ENCODE measurements around the gene LRMDA. TPM values are rescaled to one million over a fixed set of nuclear protein-coding genes. Genes with fewer than 3 reads are reported as not detected.

LRMDA gene
- total RNA-seq, 1 donor from 2014 or later = 29.9 TPM

DNA sequence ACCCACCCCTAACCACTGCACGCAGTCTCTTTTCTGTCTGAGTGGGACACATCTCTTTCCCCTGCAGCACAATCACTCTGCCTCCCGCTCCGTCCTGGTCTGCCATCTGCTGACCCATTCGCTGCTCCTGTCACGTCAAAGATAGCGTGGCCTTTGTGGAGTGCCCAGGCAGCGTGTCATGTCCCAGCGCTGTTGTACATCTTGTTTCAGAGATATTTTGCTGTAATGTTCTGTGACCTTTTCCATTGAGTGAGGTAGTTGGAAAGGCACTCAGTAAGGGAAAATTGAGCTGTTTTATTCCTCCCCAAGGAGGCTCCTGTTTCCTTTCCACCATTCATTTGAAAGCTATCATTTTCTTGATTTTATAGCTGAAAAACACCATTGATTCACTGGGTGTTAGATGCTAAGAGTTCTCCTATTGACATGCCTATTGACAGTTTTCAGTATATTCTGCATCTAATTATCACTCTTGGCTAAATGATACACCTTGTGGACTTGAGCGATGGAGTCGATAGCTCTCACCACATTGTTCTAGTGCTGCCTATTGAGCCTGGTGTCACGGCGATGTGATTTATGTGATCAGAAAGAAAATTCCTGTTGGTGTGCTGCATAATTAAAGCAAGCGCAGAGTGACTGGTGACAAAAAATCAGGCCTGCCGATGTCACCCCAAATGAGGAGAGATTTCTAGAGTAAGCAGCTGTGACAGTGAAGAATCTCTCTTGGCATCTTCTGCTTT is 372.6 kb downstream of the LRMDA start:
- no peaks in the 10 kb centered on the region for H3K36me3 ChIP-seq
- no peak overlapping the region for H3K27ac ChIP-seq
- H3K4me3 ChIP-seq = no peak overlapping the region
- no peaks in the 10 kb centered on the region for H3K27me3 ChIP-seq (ENCODE audit: low read depth)
- no peak for DNase-seq
- ATAC-seq = no peak
- no peaks in the 10 kb centered on the region for H3K4me1 ChIP-seq
- intact Hi-C loops (cut with DNase I) = no loop called here
- TF ChIP-seq CTCF (IDR thresholded peaks at IDR 0.05) = no peak
- no peaks in the 10 kb centered on the region for H3K9me3 ChIP-seq

DNA sequence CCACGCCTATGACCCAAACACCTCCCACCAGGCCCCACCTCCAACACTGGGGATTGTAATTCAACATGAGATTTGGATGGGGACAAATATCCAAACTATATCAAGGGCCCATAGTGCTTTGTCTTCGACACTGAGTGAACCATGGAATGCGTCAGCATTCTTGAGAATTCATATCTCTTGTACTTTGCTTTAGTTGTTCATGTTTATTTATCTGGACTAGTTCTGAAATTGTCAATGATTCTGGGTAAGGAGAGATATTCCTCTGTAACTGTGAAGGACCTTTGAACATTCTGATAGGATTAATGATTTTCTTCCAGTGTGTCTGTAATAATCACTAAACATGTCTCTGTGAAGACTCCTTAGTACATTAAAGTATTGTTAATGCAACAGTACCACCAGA is 374.8 kb downstream of the LRMDA start:
- no peak overlapping the region for H3K4me3 ChIP-seq
- DNase-seq (no peak), ATAC-seq (no peak)
- H3K36me3 ChIP-seq = no peaks in the 10 kb centered on the region
- no peaks in the 10 kb centered on the region for H3K9me3 ChIP-seq
- H3K4me1 ChIP-seq = no peaks in the 10 kb centered on the region
- intact Hi-C loops (cut with DNase I) = no loop called here
- H3K27me3 ChIP-seq (ENCODE audit: low read depth) = no peaks in the 10 kb centered on the region
- no peak for TF ChIP-seq CTCF (IDR thresholded peaks at IDR 0.05)
- no peak overlapping the region for H3K27ac ChIP-seq

DNA sequence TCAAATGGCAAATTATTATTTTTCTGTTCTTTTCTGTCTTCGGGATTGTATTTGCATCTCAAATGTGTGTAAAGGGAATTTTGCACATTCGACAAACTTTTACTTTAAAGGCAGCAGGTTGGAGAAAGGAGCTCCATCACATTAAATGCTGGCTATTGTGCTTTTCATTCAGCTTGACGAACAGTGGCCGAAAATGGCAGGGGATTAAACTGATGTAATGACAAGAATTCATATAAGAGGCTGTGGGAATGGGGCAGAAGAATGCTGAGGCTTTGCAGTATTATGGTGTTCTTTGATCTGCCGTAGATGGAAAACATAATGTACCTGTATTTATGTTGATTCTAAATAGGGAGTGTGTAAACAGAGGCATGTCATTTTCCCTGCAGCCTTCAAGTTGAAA is 376.0 kb downstream of the LRMDA start:
- TF ChIP-seq CTCF (IDR thresholded peaks at IDR 0.05) = no peak
- Histone ChIP-seq H3K27me3 (ENCODE audit: low read depth) (no peaks in the 10 kb centered on the region), H3K27ac (no peak overlapping the region), H3K36me3 (no peaks in the 10 kb centered on the region), H3K9me3 (no peaks in the 10 kb centered on the region), H3K4me1 (no peaks in the 10 kb centered on the region), H3K4me3 (no peak overlapping the region)
- intact Hi-C loops (cut with DNase I) = no loop called here
- no peak for DNase-seq
- ATAC-seq = no peak

DNA sequence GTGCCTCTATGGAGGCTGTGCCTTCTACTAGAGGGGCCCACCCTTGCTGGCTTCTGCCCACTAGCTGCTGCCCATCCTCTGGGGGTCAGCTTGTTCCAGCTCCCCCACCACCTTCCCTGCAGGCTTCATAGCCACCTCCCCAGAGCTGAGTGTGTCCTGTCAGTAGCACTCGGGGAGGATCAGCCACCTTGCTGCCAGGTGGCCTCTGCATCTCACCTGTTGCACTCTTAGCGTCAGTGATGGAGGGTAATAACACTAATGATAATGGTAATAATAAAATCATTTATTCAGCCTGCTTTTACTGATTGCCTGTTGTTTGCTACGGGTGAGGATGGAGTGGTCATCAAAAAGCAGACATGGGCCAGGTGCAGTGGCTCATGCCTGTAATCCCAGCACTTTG is 377.6 kb downstream of the LRMDA start:
- no peak for TF ChIP-seq CTCF (IDR thresholded peaks at IDR 0.05)
- intact Hi-C loops (cut with DNase I) = no loop called here
- Histone ChIP-seq H3K27ac (no peak overlapping the region), H3K4me3 (no peak overlapping the region), H3K9me3 (no peaks in the 10 kb centered on the region), H3K4me1 (no peaks in the 10 kb centered on the region), H3K27me3 (ENCODE audit: low read depth) (no peaks in the 10 kb centered on the region), H3K36me3 (no peaks in the 10 kb centered on the region)
- ATAC-seq = no peak
- no peak for DNase-seq

DNA sequence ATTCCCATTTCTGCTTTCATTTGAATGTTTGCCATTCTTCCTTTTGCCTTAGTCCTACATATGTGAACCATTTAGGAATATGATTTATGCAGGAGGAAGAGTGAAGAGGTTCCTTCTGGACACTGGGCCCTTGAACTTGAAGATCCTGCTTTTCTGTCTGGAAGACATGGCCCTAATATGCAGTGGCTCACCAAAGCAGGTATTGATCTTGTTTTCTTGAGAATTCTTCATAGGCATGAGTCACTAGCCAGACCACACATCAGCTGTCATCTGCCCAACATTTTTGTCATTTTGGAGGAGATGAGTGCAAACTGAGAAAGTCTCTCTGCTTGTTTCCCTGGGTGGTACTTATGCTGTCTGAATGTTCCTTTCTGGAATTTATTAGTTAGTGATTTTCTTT is 382.6 kb downstream of the LRMDA start:
- H3K9me3 ChIP-seq = no peaks in the 10 kb centered on the region
- no peak for ATAC-seq
- no peaks in the 10 kb centered on the region for H3K36me3 ChIP-seq
- no peaks in the 10 kb centered on the region for H3K4me1 ChIP-seq
- no peaks in the 10 kb centered on the region for H3K27me3 ChIP-seq (ENCODE audit: low read depth)
- DNase-seq = no peak
- intact Hi-C loops (cut with DNase I) = no loop called here
- no peak for TF ChIP-seq CTCF (IDR thresholded peaks at IDR 0.05)
- H3K27ac ChIP-seq = no peak overlapping the region
- H3K4me3 ChIP-seq = no peak overlapping the region
